WTC11 (cell line): ENCODE results near the gene FAF1. TPM values are rescaled to one million over a fixed set of nuclear protein-coding genes. Genes with fewer than 3 reads are reported as not detected.

Source experiments
- ATAC-seq: fragments of 200-7000 bp; cut with Tn5 transposase; 2 replicates; pipeline ENCODE4 v1.10.0; 2021; ENCODE audit warnings: mild to moderate bottlenecking, moderate library complexity
- CTCF ChIA-PET: fragments of 300-600 bp; sonication (Branson Sonifier 250); formaldehyde crosslinking; loops from one replicate; lab custom pipeline; 2021; ENCODE audit warnings: antibody characterized with exemption; lab: Charles Lee
- POLR2A ChIA-PET: fragments of 350-600 bp; sonication (Branson Sonifier 250); formaldehyde crosslinking; loops from one replicate; lab custom pipeline; 2021; ENCODE audit warnings: antibody characterized with exemption; lab: Charles Lee
- DNase-seq: peaks from one replicate; pipeline ENCODE4 v3.0.0; 2021; ENCODE audit warnings: low spot score
- H3K27ac Mint-ChIP-seq: 2 replicates; pipeline ENCODE4 v1.8.0; 2021; ENCODE audit warnings: mixed read lengths
- H3K27me3 Mint-ChIP-seq: 2 replicates; pipeline ENCODE4 v1.8.0; 2021; ENCODE audit warnings: low read depth, mild to moderate bottlenecking, moderate library complexity, mixed read lengths
- H3K36me3 Mint-ChIP-seq: 2 replicates; pipeline ENCODE4 v1.8.0; 2021; ENCODE audit warnings: mixed read lengths
- H3K4me1 Mint-ChIP-seq: 2 replicates; pipeline ENCODE4 v1.8.0; 2022; ENCODE audit warnings: mixed read lengths
- H3K4me3 Mint-ChIP-seq: 2 replicates; pipeline ENCODE4 v1.8.0; 2021; ENCODE audit warnings: mild to moderate bottlenecking, moderate library complexity, mixed read lengths
- H3K9me3 Mint-ChIP-seq: 2 replicates; pipeline ENCODE4 v1.8.0; 2021; ENCODE audit warnings: mixed read lengths
- ATF2 ChIP-seq: sonication (generic); formaldehyde crosslinking; IDR thresholded peaks from 2 replicates; pipeline ENCODE4 v1.8.1; 2022; ENCODE audit warnings: low read depth, missing genetic modification reagents, borderline replicate concordance
- ATF3 ChIP-seq: sonication (generic); formaldehyde crosslinking; conservative IDR thresholded peaks from 2 replicates; pipeline ENCODE4 v1.8.1; 2022; ENCODE audit warnings: mild to moderate bottlenecking, missing genetic modification reagents
- CTCF ChIP-seq: fragments of 200-600 bp; IDR thresholded peaks from 2 replicates; pipeline ENCODE4 v1.8.0; 2022; ENCODE audit warnings: antibody characterized with exemption
- E2F5 ChIP-seq: sonication (generic); formaldehyde crosslinking; IDR thresholded peaks from 2 replicates; pipeline ENCODE4 v1.8.1; 2022; ENCODE audit warnings: mild to moderate bottlenecking, moderate library complexity, missing genetic modification reagents
- ELF4 ChIP-seq: sonication (generic); formaldehyde crosslinking; IDR thresholded peaks from 2 replicates; pipeline ENCODE4 v1.8.1; 2022; ENCODE audit warnings: low read depth, mild to moderate bottlenecking, moderate library complexity, missing genetic modification reagents
- FOXJ3 ChIP-seq: sonication (generic); formaldehyde crosslinking; IDR thresholded peaks from 2 replicates; pipeline ENCODE4 v1.9.0; 2021; ENCODE audit warnings: missing genetic modification reagents, mild to moderate bottlenecking, borderline replicate concordance
- FOXK1 ChIP-seq: sonication (generic); formaldehyde crosslinking; IDR thresholded peaks from 2 replicates; pipeline ENCODE4 v1.8.0; 2022; ENCODE audit warnings: mild to moderate bottlenecking, moderate library complexity, missing genetic modification reagents
- GABPB1 ChIP-seq: sonication (generic); formaldehyde crosslinking; IDR thresholded peaks from 2 replicates; pipeline ENCODE4 v1.8.1; 2023; ENCODE audit warnings: mild to moderate bottlenecking, missing genetic modification reagents
- GTF2I ChIP-seq: fragments of 250-450 bp; sonication (Bioruptor Pico); conservative IDR thresholded peaks from 2 replicates; pipeline ENCODE4 v1.4.0; 2021; ENCODE audit warnings: mild to moderate bottlenecking
- HMGA2 ChIP-seq: fragments of 250-450 bp; sonication (Bioruptor Pico); IDR thresholded peaks from 2 replicates; pipeline ENCODE4 v1.4.0; 2021; ENCODE audit warnings: mild to moderate bottlenecking, moderate library complexity
- JAZF1 ChIP-seq: fragments of 250-450 bp; sonication (Bioruptor Pico); IDR thresholded peaks from 2 replicates; pipeline ENCODE4 v1.9.0; 2021; ENCODE audit warnings: moderate library complexity, mild to moderate bottlenecking, inconsistent platforms
- MAX ChIP-seq: sonication (generic); formaldehyde crosslinking; IDR thresholded peaks from 2 replicates; pipeline ENCODE4 v1.8.0; 2022; ENCODE audit warnings: mild to moderate bottlenecking, missing genetic modification reagents
- MLX ChIP-seq: sonication (generic); formaldehyde crosslinking; IDR thresholded peaks from 2 replicates; pipeline ENCODE4 v1.8.1; 2023; ENCODE audit warnings: mild to moderate bottlenecking, missing genetic modification reagents, moderate library complexity
- NFATC4 ChIP-seq: fragments of 250-450 bp; sonication (Bioruptor Pico); IDR thresholded peaks from 2 replicates; pipeline ENCODE4 v1.9.0; 2021; ENCODE audit warnings: mild to moderate bottlenecking
- NR1H2 ChIP-seq: sonication (generic); formaldehyde crosslinking; IDR thresholded peaks from 2 replicates; pipeline ENCODE4 v1.9.0; 2021; ENCODE audit warnings: mild to moderate bottlenecking, moderate library complexity, missing genetic modification reagents
- NR2C2 ChIP-seq: sonication (generic); formaldehyde crosslinking; IDR thresholded peaks from 2 replicates; pipeline ENCODE4 v1.8.0; 2022; ENCODE audit warnings: mild to moderate bottlenecking, missing genetic modification reagents
- RORB ChIP-seq: fragments of 250-450 bp; sonication (Bioruptor Pico); IDR thresholded peaks from 2 replicates; pipeline ENCODE4 v1.9.0; 2021; ENCODE audit warnings: mild to moderate bottlenecking
- SOX15 ChIP-seq: fragments of 250-450 bp; sonication (Bioruptor Pico); IDR thresholded peaks from 2 replicates; pipeline ENCODE4 v1.9.0; 2021; ENCODE audit warnings: mild to moderate bottlenecking
- SP1 ChIP-seq: sonication (generic); formaldehyde crosslinking; conservative IDR thresholded peaks from 2 replicates; pipeline ENCODE4 v1.8.1; 2022; ENCODE audit warnings: missing genetic modification reagents
- TEAD1 ChIP-seq: sonication (generic); formaldehyde crosslinking; IDR thresholded peaks from 2 replicates; pipeline ENCODE4 v1.8.0; 2022; ENCODE audit warnings: mild to moderate bottlenecking, missing genetic modification reagents
- USF1 ChIP-seq: sonication (generic); formaldehyde crosslinking; IDR thresholded peaks from 2 replicates; pipeline ENCODE4 v1.8.0; 2022; ENCODE audit warnings: mild to moderate bottlenecking, missing genetic modification reagents
- ZBTB21 ChIP-seq: sonication (generic); formaldehyde crosslinking; IDR thresholded peaks from 2 replicates; pipeline ENCODE4 v1.8.1; 2023; ENCODE audit warnings: mild to moderate bottlenecking, missing genetic modification reagents, borderline replicate concordance
- ZNF232 ChIP-seq: sonication (generic); formaldehyde crosslinking; IDR thresholded peaks from 2 replicates; pipeline ENCODE4 v1.8.0; 2022; ENCODE audit warnings: mild to moderate bottlenecking, missing genetic modification reagents
- ZNF532 ChIP-seq: fragments of 250-450 bp; sonication (Bioruptor Pico); IDR thresholded peaks from 2 replicates; pipeline ENCODE4 v1.9.0; 2021; ENCODE audit warnings: mild to moderate bottlenecking, borderline replicate concordance
- total RNA-seq: library from RNA; stranded (reverse); gene quantifications from 3 replicates; pipeline ENCODE4 v1.2.3, GENCODE V29; 2021

Gene FAF1
- total RNA-seq, 1 experiment from 2014 or later: 53.5 TPM

- DNase-seq (no peak), ATAC-seq (no peak)
- Mint-ChIP-seq H3K4me1 (peaks cover 17% of the 10 kb centered on the region), H3K36me3 (no peaks in the 10 kb centered on the region), H3K27ac (no peak overlapping the region), H3K27me3 (no peaks in the 10 kb centered on the region), H3K4me3 (no peak overlapping the region), H3K9me3 (no peaks in the 10 kb centered on the region)
- no peak for TF ChIP-seq CTCF
- TF ChIP-seq SP1 (CRISPR knock-in tag): no peak
- TF ChIP-seq USF1 (CRISPR knock-in tag): no peak
- TF ChIP-seq RORB: no peak
- CTCF ChIA-PET: no interaction called here
- POLR2A ChIA-PET: no interaction called here
These were observed 398.0 kb downstream of the FAF1 start for GRCh38 chr1:50562106-50562505.

GRCh38 chr1:50559421-50559820 lies 400.6 kb downstream of the FAF1 start:
- ChIA-PET CTCF (no interaction called here), POLR2A (no interaction called here)
- Mint-ChIP-seq H3K4me3 (no peak overlapping the region), H3K9me3 (no peaks in the 10 kb centered on the region), H3K27me3 (no peaks in the 10 kb centered on the region), H3K27ac (no peak overlapping the region), H3K4me1 (peaks cover 7% of the 10 kb centered on the region), H3K36me3 (no peaks in the 10 kb centered on the region)
- ATAC-seq (no peak), DNase-seq (no peak)
- TF ChIP-seq NR2C2 (CRISPR knock-in tag) (no peak), NFATC4 (CRISPR knock-in tag) (no peak), JAZF1 (CRISPR knock-in tag) (no peak), ATF2 (no peak), SP1 (CRISPR knock-in tag) (no peak), FOXJ3 (CRISPR knock-in tag) (no peak), ATF3 (no peak)

GRCh38 chr1:50553921-50554320 lies 406.1 kb downstream of the FAF1 start:
- DNase-seq: no peak
- no peak for TF ChIP-seq TEAD1 (CRISPR knock-in tag)
- TF ChIP-seq ZBTB21 (CRISPR knock-in tag): no peak
- no peak for TF ChIP-seq GABPB1 (CRISPR knock-in tag)
- no peak for TF ChIP-seq ZNF232
- no peak for TF ChIP-seq MAX (CRISPR knock-in tag)
- no peak for TF ChIP-seq SOX15 (CRISPR knock-in tag)
- no peak for TF ChIP-seq HMGA2 (CRISPR knock-in tag)
- TF ChIP-seq NR1H2 (CRISPR knock-in tag): no peak
- no peak for TF ChIP-seq MLX
- no peak for TF ChIP-seq NFATC4 (CRISPR knock-in tag)
- TF ChIP-seq GTF2I (CRISPR knock-in tag): no peak
- no peak for TF ChIP-seq FOXK1 (CRISPR knock-in tag)
- TF ChIP-seq E2F5 (CRISPR knock-in tag): no peak
- no peak for TF ChIP-seq ELF4 (CRISPR knock-in tag)
- no peak for TF ChIP-seq FOXJ3 (CRISPR knock-in tag)
- TF ChIP-seq ZNF532 (CRISPR knock-in tag): no peak
- ChIA-PET POLR2A (no interaction called here), CTCF (no interaction called here)
- Mint-ChIP-seq H3K9me3 (no peaks in the 10 kb centered on the region), H3K4me3 (no peak overlapping the region), H3K27me3 (no peaks in the 10 kb centered on the region), H3K36me3 (no peaks in the 10 kb centered on the region), H3K4me1 (no peaks in the 10 kb centered on the region), H3K27ac (no peak overlapping the region)
- ATAC-seq: no peak
